Body of pancreas (tissue), 4 donors: ENCODE measurements around the gene REC114.

ENCODE experiments used
- CTCF ChIP-seq, 7 experiments: fragments of 450-650 bp in 4 of 7; fragments of 200-600 bp in 3 of 7; sonication (generic) in 3 of 7; IDR thresholded peaks; one replicate each; pipeline ENCODE4 v1.5.1; 2016 to 2019; ENCODE audit warnings: antibody characterized with exemption in 7 of 7
- POLR2A ChIP-seq, 3 donors: fragments of 450-650 bp; IDR thresholded peaks; one replicate each; pipeline ENCODE4 v1.6.1; 2016; ENCODE audit warnings: antibody characterized with exemption in 3 of 3, mild to moderate bottlenecking in 2 of 3

DNA sequence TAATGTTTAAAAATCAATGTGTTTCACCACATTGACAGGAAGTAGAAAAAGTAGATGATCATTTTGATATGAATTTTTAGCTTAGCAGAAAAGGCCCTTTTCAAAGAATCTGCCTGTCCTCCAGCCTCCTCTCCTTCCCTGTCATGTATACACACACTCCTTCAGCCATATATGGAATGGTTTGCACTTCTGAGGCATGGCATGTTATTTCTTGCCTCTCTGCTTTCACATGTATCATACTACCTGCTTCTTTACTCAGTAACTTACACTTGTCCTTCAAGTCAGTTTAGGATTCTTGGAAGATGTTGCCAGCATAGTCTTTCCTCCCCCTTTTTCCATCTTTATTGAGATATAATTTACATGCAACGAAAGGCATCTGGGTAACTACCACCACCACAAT, 79.0 kb downstream of the REC114 start:
- TF ChIP-seq CTCF (IDR thresholded peaks at IDR 0.05) (no peak), POLR2A (IDR thresholded peaks at IDR 0.05) (no peak)
